Fibroblast of the conjunctiva (primary cell): Measurements from ENCODE around the gene TMEM59L.

Experiments
- DNase-seq: peaks from one replicate; pipeline ENCODE4 v3.0.0-alpha.2; 2010; ENCODE audit warnings: low read depth

Gene TMEM59L

GRCh38 chr19:18659281-18660050 lies 46.8 kb downstream of the TMEM59L start:
- DNase-seq: no peak

GRCh38 chr19:18660051-18660910 lies 47.6 kb downstream of the TMEM59L start:
- no peak for DNase-seq

GRCh38 chr19:18660939-18661670 lies 48.4 kb downstream of the TMEM59L start:
- no peak for DNase-seq

GRCh38 chr19:18662972-18663732 lies 50.5 kb downstream of the TMEM59L start:
- no peak for DNase-seq

- no peak for DNase-seq
Measured at GRCh38 chr19:18663940-18664530, 51.4 kb downstream of the TMEM59L start.

- no peak for DNase-seq
Measured at GRCh38 chr19:18665771-18666202, 53.1 kb downstream of the TMEM59L start.

- DNase-seq: no peak
Measured at GRCh38 chr19:18666317-18666716, 53.6 kb downstream of the TMEM59L start.

GRCh38 chr19:18666784-18667183 lies 54.1 kb downstream of the TMEM59L start:
- no peak for DNase-seq

GRCh38 chr19:18667531-18668251 lies 55.0 kb downstream of the TMEM59L start:
- DNase-seq: no peak

- DNase-seq: no peak
Measured at GRCh38 chr19:18668252-18668631, 55.6 kb downstream of the TMEM59L start.

GRCh38 chr19:18668744-18669523 lies 56.3 kb downstream of the TMEM59L start:
- DNase-seq: no peak

GRCh38 chr19:18669524-18669817 lies 56.8 kb downstream of the TMEM59L start:
- DNase-seq: no peak

GRCh38 chr19:18669883-18670282 lies 57.2 kb downstream of the TMEM59L start:
- DNase-seq: no peak

- no peak for DNase-seq
Measured at GRCh38 chr19:18670312-18670711, 57.6 kb downstream of the TMEM59L start.
